ENCODE measurements around the gene ZC3HAV1. TPM values are rescaled to one million over a fixed set of nuclear protein-coding genes. Genes with fewer than 3 reads are reported as not detected.

The ZC3HAV1 gene
- total and polyA plus RNA-seq, 10 of the 15 experiments (the other 5 are each of a cell fraction or from before 2014, with no cell fraction given): 18.5 to 55.3 (median 44.7) TPM

DNA sequence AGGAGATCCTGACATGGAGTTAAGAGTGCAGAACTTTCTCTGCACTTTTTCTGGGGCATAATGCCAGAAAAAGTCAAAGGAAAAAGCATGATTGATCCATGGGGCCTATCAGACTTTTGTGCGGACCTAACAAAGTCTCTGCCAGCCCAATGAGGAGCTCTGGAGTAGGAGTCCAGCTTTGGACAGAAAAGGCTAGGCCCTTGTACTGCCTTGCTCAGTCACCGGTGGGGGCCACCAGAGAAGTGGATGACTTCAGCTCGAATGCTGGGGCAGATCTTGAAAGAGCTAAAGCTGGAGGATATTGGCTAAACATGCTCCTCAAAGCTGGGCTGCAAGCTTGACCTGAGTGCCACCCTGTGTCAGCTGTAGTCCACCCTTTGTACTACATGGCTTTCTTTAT lies 2.8 kb upstream of the ZC3HAV1 start:
- Histone ChIP-seq H3K27me3 (replicated peaks in 1 of 2; ENCODE audit: control insufficient read depth in 2 of 2, insufficient read depth in 2 of 2, low read length in 1 of 2) (no peaks in the 10 kb centered on the region), H3K9ac (ENCODE audit: control insufficient read depth, insufficient read depth, low read length) (no peak overlapping the region), H3K79me2 (ENCODE audit: control insufficient read depth, insufficient read depth, low read length) (peaks cover 28% of the 10 kb centered on the region), H4K20me1 (ENCODE audit: control insufficient read depth, insufficient read depth) (no peaks in the 10 kb centered on the region; the same call in 1 of the 2 replicates), H3K36me3 (ENCODE audit: control insufficient read depth in 2 of 2, insufficient read depth in 2 of 2, low read length in 1 of 2) (no peaks in the 10 kb centered on the region), H3K9me3 (replicated peaks; ENCODE audit: control insufficient read depth, insufficient read depth, low read length) (no peaks in the 10 kb centered on the region; the same call in 1 of the 3 replicates), H3K27ac (ENCODE audit: control insufficient read depth, insufficient read depth) (no peak overlapping the region), H2AFZ (ENCODE audit: control insufficient read depth, low read depth, low read length) (no peak overlapping the region), H3K4me3 (no peak overlapping the region), H3K4me2 (ENCODE audit: control insufficient read depth, insufficient read depth) (no peak overlapping the region), H3K4me1 (ENCODE audit: control insufficient read depth, insufficient read depth, low read length) (peaks cover 7% of the 10 kb centered on the region; the same call in 1 of the 2 replicates)
- CTCF ChIA-PET: interaction anchor here (1.3 kb wide), 1 partner anchor 22 kb away, joined by 4 read pairs; a partner anchor contains a TSS
- no TSS peak for BruUV-seq (replicated peaks)
- no peak for TF ChIP-seq FOXM1 (IDR thresholded peaks at IDR 0.05; ENCODE audit: low read depth, low read length)
- TF ChIP-seq STAT3 (IDR thresholded peaks at IDR 0.05; ENCODE audit: low read depth, low read length): no peak
- TF ChIP-seq ETV6 (conservative IDR thresholded peaks at IDR 0.05 in 1 of 2, IDR thresholded peaks at IDR 0.05 in 1 of 2; ENCODE audit: borderline replicate concordance in 1 of 2, low read depth in 1 of 2): peak in 1 of 2 experiments; percentile 7; a peak in 1 of 4 replicates
- intact Hi-C loops (cut with micrococcal nuclease; ENCODE audit: unreplicated experiment): no loop called here
- FAIRE-seq: no peak
- SMC1A ChIA-PET (ENCODE audit: uncharacterized antibody, unreplicated experiment): no interaction called here
- POLR2A ChIA-PET: interaction anchor here (1.0 kb wide), 1 partner anchor 17 kb away, joined by 4 read pairs; no protein-coding TSS in a partner anchor
- RAD21 ChIA-PET (ENCODE audit: unreplicated experiment): no interaction called here
- 95% methylated on average over 3 of the region's 3 CpGs for WGBS (ENCODE audit: insufficient coverage, insufficient replicate concordance, low lambda C conversion rate, missing lambda C conversion rate)
- ATAC-seq: no peak
- in situ Hi-C loops (cut with MboI): loop anchor here (5.0 to 10.0 kb wide), 2 partner anchors 245 to 942 kb away; partner anchors contain the start of gene LUC7L2
- DNase-seq (ENCODE audit: low read depth, low spot score): no peak

GRCh38 chr7:139111811-139112301 lies 2.3 kb upstream of the ZC3HAV1 start:
- peaks cover 6% of the 10 kb centered on the region; the same call in 1 of the 2 replicates for H3K4me1 ChIP-seq (ENCODE audit: control insufficient read depth, insufficient read depth, low read length)
- DNase-seq (ENCODE audit: low read depth, low spot score): no peak
- no peak overlapping the region for H3K27ac ChIP-seq (ENCODE audit: control insufficient read depth, insufficient read depth)
- in situ Hi-C loops (cut with MboI): loop anchor here (5.0 to 10.0 kb wide), 2 partner anchors 245 to 943 kb away; partner anchors contain the start of gene LUC7L2
- H3K4me3 ChIP-seq: no peak overlapping the region
- H3K9me3 ChIP-seq (replicated peaks; ENCODE audit: control insufficient read depth, insufficient read depth, low read length): no peaks in the 10 kb centered on the region; the same call in 1 of the 3 replicates
- SMC1A ChIA-PET (ENCODE audit: uncharacterized antibody, unreplicated experiment): no interaction called here
- no peaks in the 10 kb centered on the region; the same call in 1 of the 2 replicates for H4K20me1 ChIP-seq (ENCODE audit: control insufficient read depth, insufficient read depth)
- no peak for FAIRE-seq
- no peaks in the 10 kb centered on the region for H3K27me3 ChIP-seq (replicated peaks in 1 of 2; ENCODE audit: control insufficient read depth in 2 of 2, insufficient read depth in 2 of 2, low read length in 1 of 2)
- H3K9ac ChIP-seq (ENCODE audit: control insufficient read depth, insufficient read depth, low read length): no peak overlapping the region
- H3K79me2 ChIP-seq (ENCODE audit: control insufficient read depth, insufficient read depth, low read length): peaks cover 33% of the 10 kb centered on the region
- RAD21 ChIA-PET (ENCODE audit: unreplicated experiment): no interaction called here
- no peak for ATAC-seq
- intact Hi-C loops (cut with micrococcal nuclease; ENCODE audit: unreplicated experiment): no loop called here
- WGBS (ENCODE audit: insufficient coverage, insufficient replicate concordance, low lambda C conversion rate, missing lambda C conversion rate): 96% methylated on average over 4 of the region's 4 CpGs
- H3K36me3 ChIP-seq (ENCODE audit: control insufficient read depth in 2 of 2, insufficient read depth in 2 of 2, low read length in 1 of 2): no peaks in the 10 kb centered on the region
- no peak overlapping the region for H3K4me2 ChIP-seq (ENCODE audit: control insufficient read depth, insufficient read depth)
- H2AFZ ChIP-seq (ENCODE audit: control insufficient read depth, low read depth, low read length): no peak overlapping the region
- CTCF ChIA-PET: interaction anchor here (1.3 kb wide), 1 partner anchor 22 kb away, joined by 4 read pairs; a partner anchor contains a TSS
- POLR2A ChIA-PET: interaction anchor here (1.0 kb wide), 1 partner anchor 17 kb away, joined by 4 read pairs; no protein-coding TSS in a partner anchor
- no TSS peak for BruUV-seq (replicated peaks)
- TF ChIP-seq USF1 (IDR thresholded peaks at IDR 0.05; ENCODE audit: borderline replicate concordance, extremely low read length, insufficient read depth, low read depth, low read length) (no peak), PAX8 (IDR thresholded peaks at IDR 0.05) (no peak), RAD51 (IDR thresholded peaks at IDR 0.05) (peak; percentile 35; the same call in 1 of the 2 replicates), YBX1 (IDR thresholded peaks at IDR 0.05) (peak; percentile 89; the same call in 1 of the 2 replicates), ZBTB33 (IDR thresholded peaks at IDR 0.05) (peak; percentile 11; the same call in 1 of the 2 replicates), IKZF1 (conservative IDR thresholded peaks at IDR 0.05) (0 out of 2 replicates have a peak, but pooled peaks have one; percentile 23), MEF2A (IDR thresholded peaks at IDR 0.05; ENCODE audit: insufficient read depth, low read depth, low read length) (no peak), NBN (IDR thresholded peaks at IDR 0.05) (peak; percentile 93), HDGF (IDR thresholded peaks at IDR 0.05) (peak; percentile 92), ETV6 (conservative IDR thresholded peaks at IDR 0.05 in 1 of 2, IDR thresholded peaks at IDR 0.05 in 1 of 2; ENCODE audit: borderline replicate concordance in 1 of 2, low read depth in 1 of 2) (peak in 1 of 2 experiments; percentile 49; a peak in 1 of 4 replicates)
- TF ChIP-seq, protein P1, sequence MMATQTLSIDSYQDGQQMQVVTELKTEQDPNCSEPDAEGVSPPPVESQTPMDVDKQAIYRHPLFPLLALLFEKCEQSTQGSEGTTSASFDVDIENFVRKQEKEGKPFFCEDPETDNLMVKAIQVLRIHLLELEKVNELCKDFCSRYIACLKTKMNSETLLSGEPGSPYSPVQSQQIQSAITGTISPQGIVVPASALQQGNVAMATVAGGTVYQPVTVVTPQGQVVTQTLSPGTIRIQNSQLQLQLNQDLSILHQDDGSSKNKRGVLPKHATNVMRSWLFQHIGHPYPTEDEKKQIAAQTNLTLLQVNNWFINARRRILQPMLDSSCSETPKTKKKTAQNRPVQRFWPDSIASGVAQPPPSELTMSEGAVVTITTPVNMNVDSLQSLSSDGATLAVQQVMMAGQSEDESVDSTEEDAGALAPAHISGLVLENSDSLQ (IDR thresholded peaks at IDR 0.05): peak; percentile 32

Measured in GM12878 (cell line).